Stimulated activated CD4-positive, alpha-beta T cell treated with anti-CD3 and anti-CD28 coated beads, Interleukin-4, amount 100 ng/mL, for 1 hour (primary cell): ENCODE results near the gene PFDN4.
"Not testable (repeated sequence)": the region's sequence is repeated elsewhere in the genome, so short reads cannot be mapped to it uniquely, and the experiment has no call there.

Source experiments
- DNase-seq: peaks from one replicate; pipeline ENCODE4 v3.0.0-alpha.2; 2020

Gene PFDN4

DNA sequence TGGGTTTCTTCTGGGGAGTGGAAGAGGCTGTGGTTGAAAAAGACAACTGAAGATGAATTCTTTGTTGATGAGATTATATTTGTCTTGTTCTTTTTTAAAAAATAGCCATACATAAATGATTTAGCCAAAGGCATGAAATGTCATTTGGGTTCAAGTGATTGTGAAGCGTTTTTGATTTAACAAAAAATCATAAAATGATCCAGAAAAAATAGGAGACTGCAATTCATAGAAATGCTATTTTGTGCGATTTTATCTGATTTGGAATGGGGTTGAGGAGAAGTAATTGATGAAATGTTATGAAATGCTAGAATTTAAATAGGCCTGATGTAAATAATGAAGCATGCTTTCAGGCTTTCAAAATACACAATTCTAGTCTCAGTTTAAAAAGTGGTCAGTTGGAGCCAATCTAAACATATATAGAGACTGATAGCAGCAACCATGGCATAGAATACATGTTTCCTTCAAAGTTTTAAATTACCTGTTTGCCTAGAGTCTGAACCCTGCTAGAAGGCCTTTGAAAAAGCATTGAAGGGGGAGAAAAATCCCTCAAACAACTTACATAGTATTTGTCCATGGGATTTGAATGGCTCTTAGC, 21.8 kb downstream of the PFDN4 start:
- no peak for DNase-seq

DNA sequence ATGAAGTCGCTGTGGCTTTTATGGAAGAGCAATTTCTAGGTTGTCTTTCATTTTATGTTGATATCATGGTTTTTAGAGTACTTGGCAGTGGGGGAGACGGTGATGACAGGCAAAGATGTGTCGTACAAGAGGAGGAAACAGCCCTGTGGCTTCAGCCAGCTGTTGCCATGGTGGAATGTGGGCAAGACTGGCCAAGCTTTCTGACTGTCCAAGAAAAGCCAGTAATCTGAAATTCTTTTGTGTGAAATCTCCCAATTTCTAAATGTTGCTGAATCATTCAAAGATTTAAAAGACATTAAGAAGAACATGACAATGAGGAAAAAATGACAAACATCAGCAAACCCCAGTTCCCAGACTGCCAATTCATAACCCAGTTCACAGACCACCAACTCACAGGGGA, 23.1 kb downstream of the PFDN4 start:
- no peak for DNase-seq

DNA sequence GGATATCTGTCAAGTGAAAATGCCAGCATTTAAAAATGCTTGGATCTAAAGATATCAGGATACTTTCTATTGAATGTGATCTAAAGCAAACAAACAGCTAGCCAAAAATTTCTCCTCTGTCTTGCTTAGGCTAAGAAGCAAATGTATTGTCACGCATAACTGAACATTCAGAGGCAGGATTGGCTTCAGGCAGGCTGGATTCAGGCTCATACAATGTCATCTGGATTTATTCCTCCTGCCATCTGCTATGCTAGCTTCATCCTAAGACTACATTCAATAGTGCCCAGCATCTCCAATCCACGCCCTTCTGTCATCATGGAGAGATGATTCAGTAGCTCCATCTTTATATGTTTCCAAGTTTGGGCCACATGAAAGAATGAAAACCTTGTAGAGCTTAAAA, 27.1 kb downstream of the PFDN4 start:
- no peak for DNase-seq

DNA sequence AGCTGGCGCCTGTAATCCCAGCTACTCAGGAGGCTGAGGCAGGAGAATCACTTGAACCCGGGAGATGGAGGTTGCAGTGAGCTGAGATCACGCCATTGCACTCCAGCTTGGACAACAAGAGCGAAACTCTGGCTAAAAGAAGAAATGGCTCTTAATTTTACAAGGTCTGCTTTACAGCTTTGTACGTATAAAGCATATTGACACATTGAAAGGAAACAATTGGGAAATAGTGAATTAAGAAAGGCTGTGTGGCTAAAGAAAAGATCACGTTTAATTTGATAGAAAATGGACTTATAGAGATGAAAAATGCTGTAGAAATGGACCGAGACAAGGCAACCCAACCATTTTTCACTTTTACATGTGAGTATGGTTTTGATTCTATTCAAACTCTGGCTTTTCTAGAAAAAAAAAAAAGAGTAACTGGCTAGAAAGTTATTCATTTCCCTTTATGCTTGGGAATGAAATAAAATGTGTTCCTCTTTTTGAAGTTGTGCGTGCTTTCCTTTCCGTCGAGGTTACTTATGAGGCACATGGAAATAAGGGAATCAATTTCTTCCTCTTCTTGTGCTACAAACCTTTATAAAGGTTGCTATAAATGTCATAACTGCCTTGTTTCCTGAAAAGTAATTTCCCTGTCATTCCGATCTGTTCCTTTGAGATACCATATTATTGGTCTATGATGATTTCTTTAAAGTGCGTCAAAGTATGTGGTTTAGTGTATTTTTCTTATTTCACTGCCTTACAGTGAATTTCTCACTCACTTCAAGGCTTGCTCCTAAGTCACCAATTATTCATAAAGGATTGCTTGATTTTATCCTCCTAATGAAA, 29.4 kb downstream of the PFDN4 start:
- no peak for DNase-seq

DNA sequence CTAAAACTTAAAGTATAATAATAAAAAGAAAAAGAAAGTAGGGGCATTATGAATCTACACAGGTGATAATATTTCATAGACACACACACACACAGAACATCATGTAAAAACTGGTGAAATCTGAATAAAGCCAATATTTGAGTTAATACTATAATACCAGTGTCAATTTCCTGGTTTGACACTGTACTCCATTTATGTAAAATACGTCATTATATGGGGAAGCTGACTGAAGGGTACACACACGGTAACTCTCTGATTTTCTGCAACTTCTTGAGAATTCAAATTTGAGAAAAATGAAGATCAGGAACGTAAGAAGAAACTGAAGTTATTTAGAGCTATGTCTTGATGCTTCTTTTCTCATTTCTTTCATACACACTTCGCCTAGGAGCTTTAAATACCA, 36.2 kb downstream of the PFDN4 start:
- DNase-seq: no peak

DNA sequence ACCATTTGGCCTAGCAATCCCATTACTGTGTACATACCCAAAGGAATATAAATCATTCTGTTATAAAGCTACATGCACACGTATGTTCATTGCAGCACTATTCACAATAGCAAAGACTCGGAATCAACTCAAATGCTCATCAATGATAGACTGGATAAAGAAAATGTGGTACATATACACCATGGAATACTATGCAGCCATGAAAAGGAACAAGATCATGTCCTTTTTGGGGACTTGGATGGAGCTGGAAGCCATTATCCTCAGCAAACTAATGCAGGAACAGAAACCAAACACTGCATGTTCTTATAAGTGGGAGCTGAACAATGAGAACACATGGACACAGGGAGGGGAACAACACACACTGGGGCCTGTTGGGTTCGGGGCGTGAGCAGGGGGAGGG, 40.8 kb downstream of the PFDN4 start:
- DNase-seq: not testable (repeated sequence)

DNA sequence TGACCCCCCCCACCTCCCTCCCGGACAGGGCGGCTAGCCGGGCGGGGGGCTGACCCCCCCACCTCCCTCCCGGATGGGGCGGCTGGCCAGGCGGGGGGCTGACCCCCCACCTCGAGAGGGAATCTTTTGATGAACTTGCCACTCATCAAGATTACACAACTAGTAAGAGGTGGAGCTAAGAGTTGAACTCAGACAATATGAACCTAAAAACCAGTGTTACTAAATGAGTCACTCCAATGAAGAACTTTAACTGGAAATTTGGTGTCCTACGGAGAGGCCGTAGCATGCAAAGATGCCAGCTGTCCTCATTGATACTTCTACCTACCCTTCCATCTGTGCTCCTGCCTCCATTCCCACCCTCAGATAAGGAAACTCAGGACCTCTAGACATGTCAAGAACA, 42.8 kb downstream of the PFDN4 start:
- DNase-seq: no peak

DNA sequence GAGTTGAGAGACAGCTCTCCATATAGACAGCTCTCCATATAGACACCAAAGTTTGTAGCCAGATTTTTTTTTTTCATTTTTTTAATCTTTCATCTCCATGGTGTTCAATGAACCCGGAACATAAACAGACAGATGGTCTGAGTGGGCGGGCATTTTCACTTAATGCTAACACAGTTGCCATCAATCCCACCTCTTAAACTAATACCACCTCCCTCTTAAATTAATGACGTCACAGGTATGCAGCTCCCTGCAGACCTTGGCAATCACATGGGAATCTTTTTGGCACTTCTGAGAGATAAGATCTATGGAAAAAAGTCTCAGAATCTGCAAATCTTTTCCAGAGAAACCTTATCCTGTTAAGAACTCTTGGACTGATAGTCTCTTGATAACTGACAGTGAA, 43.2 kb downstream of the PFDN4 start:
- no peak for DNase-seq

DNA sequence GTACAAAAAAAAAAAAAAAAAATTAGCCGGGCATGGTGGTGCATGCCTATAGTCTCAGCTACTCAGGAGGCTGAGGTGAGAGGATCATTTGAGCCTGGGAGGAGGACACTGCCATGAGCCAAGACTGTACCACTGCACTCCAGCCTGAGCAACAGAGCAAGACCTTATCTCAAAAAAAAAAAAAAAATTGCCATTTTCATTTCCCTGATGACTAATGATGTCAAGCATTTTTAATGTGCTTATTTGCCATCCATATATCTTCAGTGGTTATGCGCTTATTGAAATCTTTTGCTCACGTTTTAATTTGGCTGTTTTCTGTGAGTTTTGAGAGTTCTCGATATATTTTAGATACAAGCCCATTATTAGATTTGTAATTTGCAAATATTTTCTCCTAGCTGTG, 46.7 kb downstream of the PFDN4 start:
- no peak for DNase-seq

DNA sequence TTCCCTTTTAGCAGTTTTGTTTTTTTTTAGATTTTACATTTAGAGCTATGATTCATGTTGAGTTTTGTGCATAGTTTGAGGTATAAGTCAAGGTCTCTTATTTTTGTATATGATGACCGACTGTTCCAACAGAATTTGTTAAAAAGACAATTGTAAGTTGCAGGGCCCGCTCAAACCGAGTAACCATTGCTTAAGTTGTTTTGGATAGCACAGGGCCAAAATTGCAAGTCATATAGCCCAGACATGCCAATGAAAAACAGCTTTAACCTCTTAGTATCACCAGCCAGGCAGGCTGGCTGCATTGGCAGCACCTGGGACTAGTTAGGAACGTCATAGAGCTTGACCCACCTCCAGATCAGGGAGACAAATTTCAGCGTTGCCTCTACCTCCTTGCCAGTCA, 47.3 kb downstream of the PFDN4 start:
- DNase-seq: no peak

DNA sequence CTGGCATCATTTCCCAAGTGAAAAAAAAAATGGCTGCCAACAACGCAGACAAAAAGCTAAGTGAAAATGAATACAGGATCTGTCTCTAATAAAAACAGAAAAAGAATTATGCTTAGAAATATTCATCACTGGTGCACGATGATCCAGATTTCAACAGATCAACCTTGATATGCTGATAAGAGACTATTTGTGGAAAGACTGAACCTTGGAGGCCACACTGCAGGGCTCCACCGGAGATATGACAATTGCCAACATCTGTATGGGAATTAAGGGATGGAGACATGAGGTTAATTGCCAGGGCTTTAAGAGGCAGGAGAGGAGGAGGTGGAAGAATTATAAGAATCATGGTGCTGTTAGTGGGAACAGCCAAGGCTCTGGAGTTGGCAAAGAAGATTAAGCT, 48.3 kb downstream of the PFDN4 start:
- DNase-seq: no peak

DNA sequence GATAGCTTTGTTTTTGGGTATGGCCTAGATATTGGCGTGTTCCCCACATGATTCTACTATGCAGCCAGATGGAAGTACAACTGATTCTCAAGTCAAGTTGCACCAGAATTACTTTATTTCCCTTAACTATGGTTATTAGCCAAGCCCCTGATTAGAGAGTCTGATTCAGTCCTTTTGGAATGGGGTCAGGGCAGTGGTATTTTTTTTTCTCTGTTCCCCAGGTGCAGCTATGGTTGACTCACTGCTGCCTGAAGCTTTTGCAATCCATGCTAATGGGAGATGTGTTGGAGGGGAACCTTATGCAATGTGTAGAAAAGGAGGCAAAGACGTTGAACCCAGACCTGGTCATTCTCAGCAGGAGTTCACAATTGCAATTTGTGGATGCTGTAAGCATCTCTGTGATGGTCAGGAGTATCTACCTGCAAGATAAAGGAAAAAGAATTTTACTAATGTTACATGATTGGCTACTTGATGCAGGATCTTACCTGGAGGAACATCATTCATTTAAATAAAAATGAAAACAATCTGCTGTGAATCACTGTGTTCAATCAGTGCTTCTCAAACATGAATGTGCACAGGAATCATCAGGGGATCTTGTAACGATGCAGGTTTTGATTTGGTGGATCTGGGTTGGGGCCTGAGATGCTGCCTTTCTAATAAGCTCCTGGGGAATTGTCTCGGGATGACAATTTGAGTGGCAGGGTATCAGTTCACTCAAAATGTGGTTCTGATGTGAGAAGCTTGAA, 49.4 kb downstream of the PFDN4 start:
- no peak for DNase-seq

DNA sequence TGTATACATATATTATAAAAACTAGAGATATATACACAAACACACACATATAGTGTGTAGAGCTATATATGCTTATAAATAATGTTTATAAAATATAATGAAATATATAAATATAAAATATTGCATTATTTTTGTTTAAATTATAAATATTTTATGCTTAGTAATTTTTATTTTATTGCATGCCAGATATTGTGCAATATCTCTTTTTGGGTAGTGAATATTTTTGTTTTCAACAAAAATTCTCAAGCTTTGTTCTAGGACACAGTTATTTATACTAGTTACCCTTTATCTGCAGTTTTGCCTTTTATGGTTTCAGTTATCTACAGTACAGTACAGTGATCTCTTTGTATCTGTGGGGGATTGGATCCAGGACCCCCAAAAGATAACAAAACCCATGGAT, 52.2 kb downstream of the PFDN4 start:
- no peak for DNase-seq

DNA sequence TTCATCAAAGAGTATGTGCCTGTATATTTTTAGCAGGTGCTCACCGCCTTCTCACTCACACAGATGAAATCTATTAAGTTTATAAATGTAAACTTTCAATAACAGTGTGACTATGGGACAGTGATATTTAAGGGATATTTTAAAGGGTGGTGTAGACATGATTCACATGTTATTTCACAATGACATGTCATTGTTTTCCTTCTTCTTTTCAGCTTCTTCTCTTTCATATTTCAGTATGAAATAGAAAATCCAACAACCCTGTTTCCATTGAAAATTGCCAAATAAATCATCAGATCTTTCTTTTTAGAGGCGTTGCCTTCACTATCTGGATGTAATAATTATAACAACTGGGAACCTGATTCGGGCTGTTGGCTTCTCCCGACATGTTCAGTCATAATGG, 54.8 kb downstream of the PFDN4 start:
- no peak for DNase-seq

DNA sequence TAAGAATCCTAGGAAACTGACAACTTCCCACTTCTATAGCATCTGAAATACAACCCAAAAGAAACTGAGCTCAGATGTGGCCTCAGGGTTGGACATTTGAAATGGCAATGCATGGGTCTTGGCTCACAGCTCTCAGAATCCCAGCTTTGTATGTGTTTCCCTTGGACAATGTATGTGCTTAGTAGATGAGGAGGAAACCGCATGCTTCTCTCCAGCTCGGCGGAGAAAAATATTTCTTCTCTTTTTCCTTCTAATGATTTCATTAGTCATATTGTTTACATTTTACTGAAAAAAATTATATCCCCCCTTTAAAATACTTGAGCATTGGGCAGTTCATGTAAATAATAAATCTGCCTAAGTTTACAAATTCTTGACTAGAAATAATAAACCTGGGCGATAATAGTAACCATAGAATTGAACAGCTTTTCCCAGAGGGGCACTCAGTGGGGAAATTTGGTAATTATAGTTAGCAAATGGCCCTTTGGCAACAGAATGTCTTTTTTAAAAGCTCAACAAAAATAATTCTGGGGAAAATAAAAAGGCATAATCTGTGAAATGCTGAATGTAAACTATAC, 55.3 kb downstream of the PFDN4 start:
- DNase-seq: no peak

DNA sequence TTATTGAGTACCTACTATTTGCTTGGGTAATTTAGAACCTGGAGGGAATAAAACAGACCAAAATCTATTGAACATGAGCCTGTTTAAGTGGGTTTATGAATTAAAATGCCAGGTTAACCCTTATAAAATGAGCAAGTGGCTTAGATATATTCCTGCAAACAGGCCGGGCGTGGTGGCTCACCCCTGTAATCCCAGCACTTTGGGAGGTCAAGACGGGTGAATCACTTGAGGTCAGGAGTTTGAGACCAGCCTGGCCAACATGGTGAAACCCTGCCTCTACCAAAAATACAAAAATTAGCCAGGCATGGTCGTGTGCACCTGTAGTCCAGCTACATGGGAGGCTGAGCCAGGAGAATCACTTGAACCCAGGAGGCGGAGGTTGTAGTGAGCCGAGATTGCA, 57.9 kb downstream of the PFDN4 start:
- not testable (repeated sequence) for DNase-seq

DNA sequence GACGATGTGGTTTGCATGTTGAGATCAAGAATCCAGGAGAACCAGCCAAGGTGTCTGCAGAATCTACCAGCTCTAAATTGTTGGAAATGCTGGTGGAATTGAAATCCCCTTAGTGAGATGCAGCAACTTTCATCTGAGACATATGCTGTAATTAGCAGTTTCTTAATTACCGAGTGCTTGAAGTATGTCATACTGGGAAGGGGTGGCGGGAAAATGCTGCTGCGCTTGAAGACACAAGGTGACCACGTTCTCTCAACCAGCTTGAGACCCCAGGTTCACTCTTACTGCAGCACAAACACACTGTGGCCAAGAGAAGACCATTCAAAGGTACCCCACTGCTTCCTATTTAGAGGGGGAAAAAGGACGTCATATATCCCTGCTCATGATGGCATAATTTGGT, 59.0 kb downstream of the PFDN4 start:
- DNase-seq: no peak

DNA sequence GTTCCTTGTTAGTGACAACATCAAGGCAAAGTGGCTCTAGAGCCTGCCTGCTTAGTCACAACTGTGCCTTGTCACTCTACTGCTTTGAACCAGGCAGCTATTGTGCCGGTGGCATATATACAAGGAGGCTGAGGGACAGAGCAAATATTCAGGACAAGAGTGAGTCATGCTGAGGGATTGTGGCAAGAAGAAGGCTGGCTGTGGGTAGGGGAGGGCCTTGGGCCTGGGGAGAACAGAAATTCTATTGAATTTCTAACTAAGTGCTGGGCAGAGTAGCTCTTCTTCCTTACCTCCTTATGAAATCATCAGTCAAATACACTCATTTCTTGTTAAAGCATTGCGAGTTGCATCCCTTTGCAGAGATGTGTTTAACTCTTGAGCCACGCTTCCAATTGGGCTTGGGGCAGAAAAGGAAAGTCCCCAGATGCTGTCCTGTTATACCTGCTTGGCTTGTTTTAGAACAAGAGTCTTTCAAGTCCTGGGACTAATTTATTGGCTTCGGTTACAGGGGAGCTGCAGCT, 59.7 kb downstream of the PFDN4 start:
- no peak for DNase-seq

DNA sequence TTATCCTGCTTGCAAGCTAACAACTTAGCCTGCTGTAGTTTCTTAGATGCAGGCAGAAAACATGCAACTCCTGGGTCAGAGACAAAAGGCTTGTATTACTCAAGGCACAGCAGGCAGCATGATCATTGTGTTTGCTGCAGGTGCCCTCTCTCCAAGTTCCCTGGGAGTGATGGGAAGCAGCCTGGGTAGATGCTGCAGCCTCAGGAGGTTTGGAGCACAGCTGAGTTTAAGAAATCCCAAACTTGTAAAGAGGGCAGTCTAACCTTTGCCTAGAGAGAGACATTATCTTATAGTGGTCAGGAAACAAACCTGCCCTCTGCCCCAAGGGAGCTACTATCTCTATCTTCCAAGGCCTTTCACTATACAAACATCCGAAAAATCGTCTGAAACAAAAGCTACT, 61.1 kb downstream of the PFDN4 start:
- DNase-seq: no peak
